NCI-H1930 (cell line): ENCODE results near the gene ZSCAN5B.

Experiments
- DNase-seq, 2 experiments: peaks; one replicate each; lab custom pipeline; 2025; lab: John Stamatoyannopoulos, UW

The ZSCAN5B gene

DNA sequence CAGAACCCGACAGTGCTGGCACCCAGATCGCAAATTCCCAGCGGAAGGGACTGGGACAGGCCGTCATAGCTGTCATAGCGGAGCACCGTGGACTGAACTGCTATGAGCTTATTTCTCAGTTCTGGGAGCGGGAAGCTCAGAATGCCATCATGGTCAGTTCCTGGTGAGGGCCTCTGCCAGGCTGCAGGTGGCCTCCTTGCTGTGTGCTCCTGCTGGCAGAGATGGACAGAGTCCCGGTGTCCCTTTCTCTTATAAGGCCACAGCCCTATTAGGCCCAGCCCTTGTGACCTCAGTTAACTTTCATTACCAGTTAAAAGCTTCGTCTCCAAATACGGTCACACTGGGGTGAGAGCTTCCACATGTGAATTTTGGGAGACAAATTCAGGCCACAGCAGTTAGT is 51.9 kb downstream of the ZSCAN5B start:
- DNase-seq: no peak

DNA sequence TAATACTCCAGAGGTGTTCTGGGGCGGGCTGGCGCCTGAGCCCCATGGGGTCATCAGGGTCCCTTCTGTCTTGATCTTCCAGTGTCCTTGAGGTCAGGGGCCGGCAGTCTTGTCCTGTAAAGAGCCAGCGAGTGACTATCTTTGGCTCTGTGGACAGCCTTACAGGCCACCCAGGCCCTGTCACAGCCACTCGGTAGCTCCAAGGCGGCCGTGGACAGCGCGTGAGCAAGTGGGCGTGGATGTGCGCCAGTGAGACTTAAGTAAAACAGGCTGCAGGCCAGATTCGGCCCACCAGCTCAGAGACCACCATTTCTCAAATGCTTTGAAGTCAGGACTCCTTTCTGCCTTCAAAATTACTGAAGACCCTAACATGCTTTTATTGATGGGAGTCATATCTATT is 52.8 kb downstream of the ZSCAN5B start:
- no peak for DNase-seq

DNA sequence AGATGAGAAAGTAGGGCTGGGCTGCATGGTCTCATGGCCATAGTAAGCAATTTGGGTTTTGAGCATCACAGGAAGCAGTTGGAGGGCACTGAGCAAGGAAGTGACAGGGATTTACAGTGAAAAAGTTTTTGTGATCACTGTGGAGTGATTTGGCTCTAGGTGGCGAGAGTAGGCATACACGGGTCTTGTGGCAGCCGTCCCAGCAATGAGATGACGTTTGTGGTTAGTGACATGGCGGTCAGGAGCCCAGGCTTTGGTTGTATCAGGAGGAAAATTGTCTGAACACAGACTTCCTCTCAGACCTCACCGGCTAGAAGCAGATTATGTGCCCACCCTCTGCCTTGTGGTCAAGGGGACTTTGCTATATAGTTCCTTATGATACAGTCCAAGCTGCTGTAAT is 53.2 kb downstream of the ZSCAN5B start:
- DNase-seq: no peak

DNA sequence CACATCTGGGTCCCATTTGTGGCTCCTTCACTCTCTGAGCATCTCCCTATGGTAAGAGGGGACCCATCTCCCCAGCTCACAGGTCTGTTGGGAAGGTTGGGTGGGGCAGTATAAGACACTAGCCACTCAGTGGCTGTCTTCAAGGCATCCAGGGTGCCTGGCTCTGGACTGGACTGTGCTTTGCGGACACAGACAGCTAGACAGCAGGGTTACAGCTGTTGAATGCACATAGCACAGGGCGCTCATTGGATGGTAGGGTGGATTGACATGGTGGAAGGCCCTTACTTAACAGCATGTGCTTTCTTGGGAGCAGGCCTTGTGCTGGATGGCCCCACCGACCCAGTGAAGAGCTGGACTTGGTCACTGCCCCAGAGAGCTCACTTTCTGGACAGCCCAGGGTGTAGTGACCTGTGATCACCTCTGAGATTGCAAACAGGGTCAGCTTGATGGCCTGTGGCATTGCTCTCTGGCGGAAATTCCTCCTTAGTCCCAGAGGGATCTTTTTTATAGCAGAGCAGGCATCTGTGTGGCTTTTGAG is 54.6 kb downstream of the ZSCAN5B start:
- DNase-seq: no peak

DNA sequence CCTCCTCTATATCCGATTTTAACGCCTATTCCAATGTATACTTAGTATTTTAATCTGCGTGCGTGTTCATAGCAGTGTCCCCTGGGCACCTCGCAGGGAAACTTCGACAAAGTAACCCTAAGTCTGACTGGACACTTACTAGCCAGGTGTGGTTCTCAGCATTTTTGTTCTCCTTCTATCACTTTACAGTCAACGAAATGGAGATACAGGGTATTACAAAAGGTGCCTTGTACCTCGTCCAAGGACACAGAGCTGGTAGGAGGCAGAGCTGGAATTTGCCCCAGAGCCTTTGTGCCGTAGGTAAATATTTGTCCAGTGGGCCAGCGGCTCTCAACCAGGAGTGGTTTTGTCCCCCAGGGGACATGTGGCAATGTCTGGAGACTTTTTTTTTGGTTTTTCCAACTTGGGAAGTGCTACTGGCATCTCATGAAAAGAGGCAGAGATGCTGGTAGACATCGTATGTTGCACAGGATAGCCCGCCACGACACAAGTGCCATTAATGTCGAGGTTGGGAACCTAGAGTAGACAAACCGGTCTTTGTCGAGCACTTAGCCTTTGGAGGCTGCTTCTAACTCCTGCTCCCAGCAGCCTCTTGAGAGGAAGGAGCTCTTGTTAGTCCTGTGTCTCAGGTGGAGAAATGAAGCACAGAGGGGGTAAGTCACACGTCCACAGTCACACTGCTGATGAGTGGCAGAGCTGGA is 55.3 kb downstream of the ZSCAN5B start:
- DNase-seq: no peak

DNA sequence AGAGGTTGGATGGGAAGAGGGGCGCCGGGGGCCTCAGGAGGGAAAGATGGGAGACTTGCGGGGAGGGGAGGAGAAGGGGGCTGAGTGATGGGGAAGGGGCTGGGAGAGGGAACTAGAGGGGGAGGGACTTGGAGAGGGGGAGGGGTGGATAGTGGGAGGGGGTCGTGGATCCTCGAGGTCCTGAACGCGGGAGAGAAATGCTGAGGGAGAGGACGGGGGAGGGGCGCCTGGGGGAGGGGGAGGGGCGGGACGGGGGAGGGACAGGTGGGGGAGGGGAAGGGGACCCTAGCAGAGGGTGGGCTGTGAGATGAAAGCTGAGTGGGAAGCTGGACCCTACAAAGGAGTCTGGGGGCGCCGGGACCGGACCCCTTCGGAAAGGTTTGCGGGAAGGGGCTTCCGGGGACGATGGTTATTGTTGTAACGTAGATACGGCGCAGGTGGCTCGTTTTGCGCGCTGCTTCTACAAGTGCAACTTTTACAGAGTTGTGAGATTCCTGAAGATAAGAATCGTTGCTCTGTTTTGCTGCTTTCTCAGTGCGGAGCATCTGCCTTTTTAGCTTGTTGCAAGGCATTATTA is 56.1 kb downstream of the ZSCAN5B start:
- DNase-seq: no peak

DNA sequence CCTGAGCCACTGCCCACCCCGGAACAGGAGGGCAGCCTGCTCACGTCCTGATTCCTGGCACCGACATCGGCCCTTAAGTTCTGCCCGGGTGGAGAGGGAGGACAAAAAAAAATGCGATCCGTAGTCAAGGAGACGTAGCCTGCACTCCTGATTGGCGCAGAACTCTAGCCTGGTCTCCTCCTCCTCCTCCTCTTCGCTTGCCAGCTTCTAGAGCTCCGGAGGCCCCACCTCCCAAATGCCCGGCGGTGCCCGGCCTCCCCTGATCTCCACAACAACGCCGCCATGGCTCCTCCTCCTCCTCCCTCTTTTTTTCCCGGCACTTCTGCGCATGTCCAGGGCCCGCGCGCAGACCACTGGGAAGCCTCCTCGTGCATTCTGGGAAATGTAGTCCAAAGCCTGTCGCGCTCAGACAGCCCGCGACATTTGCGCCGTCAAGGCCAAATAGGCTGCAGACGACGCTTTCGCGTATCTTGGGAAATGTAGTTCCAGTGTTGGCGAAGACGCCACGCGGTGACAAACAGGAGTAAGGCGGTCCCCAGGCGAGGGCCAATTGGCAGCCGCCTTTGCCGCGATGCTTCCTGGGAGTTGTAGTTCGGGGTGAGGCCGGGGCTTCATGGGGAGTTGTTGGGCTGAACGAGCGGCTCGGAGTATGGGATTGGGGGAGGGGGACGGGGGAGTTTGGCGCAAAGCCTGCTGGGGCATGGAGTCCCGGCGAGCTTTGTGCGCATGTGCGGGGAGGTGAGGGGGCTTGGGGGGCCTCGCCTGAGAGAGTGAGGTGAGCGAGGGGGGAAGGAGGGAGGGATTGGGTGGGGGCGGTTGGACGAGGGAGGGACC is 56.8 kb downstream of the ZSCAN5B start, which contains the start of gene ZNF444:
Gene ZNF444 (plus strand): TSS at position 705 of the 834 bp plus-strand sequence. CDS start 5,625 bp downstream, outside the sequence.
- DNase-seq: peak; percentile 100

DNA sequence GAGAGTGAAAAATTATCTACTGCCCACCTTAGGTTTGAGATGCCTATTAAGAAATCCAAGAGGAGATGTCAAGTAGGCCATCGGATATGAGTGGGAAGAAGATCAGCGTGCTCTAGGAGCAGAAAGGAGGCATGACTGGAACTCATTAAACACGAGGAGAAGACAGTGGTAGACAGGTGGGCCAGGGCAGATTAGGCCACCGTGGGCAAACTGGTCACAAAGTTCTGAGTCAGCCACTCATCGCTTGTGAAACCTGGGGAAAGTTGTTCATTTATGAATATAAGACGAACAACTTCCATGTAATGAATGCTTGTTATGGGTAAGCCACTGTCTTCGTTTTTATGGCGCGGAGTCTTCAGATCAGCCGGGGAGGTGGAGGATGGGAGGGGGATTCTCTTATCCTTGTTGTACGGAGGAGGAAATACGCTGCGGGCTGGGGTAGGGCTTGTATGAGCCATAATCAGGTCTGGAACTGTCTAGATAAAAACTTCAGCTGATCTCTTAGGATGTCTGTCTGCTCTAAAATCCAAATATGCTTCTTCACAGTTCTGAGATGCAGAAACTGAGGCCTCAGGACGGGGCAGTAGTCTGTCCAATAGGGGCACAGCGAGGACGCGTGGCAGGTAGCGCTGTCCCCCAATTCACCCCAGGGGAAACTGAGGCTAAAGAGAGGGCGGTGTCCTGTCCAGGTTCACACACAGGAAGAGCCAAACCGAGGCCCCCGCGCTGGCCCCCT is 57.6 kb downstream of the ZSCAN5B start:
- no peak for DNase-seq
